Right lobe of liver (tissue), 4 donors: ENCODE results near the gene CKS2.

Experiments
- POLR2A ChIP-seq: fragments of 450-650 bp; IDR thresholded peaks from one replicate; pipeline ENCODE4 v1.6.1; 2017; ENCODE audit warnings: antibody characterized with exemption, mild to moderate bottlenecking
- TF ChIP-seq, protein P1 (sequence below), 4 donors: fragments of 200-600 bp in 3 of 4; fragments of 450-650 bp in 1 of 4; IDR thresholded peaks; one replicate each; pipeline versions ENCODE4 v1.5.1 to v1.8.0; 2016 to 2022; ENCODE audit warnings: antibody characterized with exemption in 4 of 4, mild to moderate bottlenecking in 2 of 4
- donor health status: DM: no; HTN: no; CAD: no.
- donor health status: DM: no; HTN: no; CAD: no.
- donor health status: DM: no; HTN: yes; CAD: no.

DNA sequence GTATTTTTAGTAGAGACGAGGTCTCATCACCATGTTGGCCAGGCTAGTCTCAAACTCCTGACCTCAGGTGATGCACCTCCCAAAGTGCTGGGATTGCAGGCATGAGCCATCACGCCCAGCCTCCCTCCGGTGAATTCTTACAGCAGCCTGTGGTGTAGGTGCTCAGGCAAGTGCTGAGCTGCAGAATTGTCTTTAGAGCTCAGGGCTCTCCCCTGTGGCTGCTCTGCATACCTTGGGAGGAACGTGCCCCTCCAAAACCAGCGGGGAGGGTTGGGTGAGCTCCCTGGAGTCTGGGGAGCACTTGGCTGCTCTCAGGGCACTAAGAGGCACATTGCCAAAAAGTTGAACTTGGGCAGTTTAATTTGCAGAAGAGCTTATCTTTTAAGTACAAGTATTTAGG, 36.7 kb downstream of the CKS2 start:
- no peak for TF ChIP-seq POLR2A
- TF ChIP-seq, protein P1, sequence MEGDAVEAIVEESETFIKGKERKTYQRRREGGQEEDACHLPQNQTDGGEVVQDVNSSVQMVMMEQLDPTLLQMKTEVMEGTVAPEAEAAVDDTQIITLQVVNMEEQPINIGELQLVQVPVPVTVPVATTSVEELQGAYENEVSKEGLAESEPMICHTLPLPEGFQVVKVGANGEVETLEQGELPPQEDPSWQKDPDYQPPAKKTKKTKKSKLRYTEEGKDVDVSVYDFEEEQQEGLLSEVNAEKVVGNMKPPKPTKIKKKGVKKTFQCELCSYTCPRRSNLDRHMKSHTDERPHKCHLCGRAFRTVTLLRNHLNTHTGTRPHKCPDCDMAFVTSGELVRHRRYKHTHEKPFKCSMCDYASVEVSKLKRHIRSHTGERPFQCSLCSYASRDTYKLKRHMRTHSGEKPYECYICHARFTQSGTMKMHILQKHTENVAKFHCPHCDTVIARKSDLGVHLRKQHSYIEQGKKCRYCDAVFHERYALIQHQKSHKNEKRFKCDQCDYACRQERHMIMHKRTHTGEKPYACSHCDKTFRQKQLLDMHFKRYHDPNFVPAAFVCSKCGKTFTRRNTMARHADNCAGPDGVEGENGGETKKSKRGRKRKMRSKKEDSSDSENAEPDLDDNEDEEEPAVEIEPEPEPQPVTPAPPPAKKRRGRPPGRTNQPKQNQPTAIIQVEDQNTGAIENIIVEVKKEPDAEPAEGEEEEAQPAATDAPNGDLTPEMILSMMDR (IDR thresholded peaks at IDR 0.05), result no peak
